Activated CD8-positive, alpha-beta memory T cell treated with anti-CD3 and anti-CD28 coated beads, Interleukin-2, amount 50 U/mL, for 1 hour (primary cell): ENCODE data around the gene LRFN5.

Source experiments
- DNase-seq: peaks from one replicate; pipeline ENCODE4 v3.0.0-alpha.2; 2020; ENCODE audit errors: extremely low read depth

The LRFN5 gene

DNA sequence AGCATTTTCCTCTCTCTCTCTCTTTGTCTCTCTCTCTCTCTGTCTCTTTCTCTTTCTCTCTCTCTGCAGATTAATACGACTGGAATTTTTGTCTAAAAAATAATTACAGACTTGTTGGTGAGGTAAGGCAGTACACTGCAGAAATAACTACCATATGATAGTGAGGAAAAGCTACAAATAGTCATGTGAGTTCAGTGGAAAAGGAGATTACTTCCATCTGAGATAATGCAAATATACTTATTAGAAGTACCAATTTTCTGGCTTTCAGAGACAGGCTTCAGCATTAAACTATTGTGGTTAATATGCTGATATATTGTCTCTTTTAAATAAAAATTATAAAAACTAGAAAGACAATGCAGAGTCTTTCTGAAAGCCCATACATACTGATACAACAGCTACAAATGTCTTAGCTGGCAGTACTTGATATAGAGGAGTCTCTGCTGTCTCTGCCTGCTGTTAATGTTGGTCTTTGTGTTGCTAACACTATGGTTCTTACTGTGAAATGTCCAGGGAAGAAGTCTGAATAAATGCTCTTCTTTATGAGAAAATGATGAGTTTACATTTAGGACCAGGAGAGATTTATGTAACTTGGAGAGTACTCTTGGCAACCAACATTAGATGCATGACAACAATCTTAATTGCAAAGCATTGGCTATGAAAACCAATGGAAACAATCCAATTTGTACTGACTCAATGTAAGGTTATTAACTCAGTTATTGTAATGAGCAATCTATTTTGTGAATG, 167.0 kb downstream of the LRFN5 start:
- no peak for DNase-seq

DNA sequence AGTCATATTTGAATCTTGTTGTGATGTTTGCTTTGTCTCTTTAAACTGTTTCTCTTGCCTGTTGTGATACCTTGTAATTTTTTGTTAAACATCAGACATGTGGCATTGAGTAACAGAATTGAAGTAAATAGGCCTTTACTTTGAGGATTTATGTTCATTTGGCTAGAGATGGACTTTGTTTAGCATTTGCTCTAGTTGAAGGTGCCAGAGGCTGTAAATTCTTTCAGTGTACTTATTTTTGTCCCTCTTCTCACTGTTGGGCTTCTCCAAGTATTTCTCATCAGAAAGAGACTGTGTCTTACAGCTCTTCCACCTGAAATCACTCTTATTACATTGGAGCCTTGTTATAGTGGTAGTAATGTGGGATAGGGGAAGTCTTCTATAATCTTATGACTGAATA, 175.8 kb downstream of the LRFN5 start:
- no peak for DNase-seq

DNA sequence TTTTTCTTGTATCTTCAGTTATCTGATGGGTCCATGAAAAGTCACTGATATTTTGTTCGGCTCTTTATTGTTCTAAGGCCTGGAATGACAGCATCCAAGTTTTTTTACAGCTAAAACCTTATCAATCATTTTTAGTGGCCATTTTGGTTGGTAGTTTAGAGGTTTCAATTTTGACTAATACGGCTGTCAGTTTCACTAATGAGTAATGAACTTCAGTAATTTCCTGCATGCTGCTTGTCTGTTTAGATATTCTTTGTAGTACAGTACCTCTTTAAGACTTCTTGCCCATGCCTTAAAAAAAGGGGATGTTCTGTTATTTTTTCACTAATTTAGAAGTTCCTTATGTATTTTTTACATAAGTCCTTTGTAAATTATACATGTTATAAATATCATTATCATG, 176.7 kb downstream of the LRFN5 start:
- no peak for DNase-seq

DNA sequence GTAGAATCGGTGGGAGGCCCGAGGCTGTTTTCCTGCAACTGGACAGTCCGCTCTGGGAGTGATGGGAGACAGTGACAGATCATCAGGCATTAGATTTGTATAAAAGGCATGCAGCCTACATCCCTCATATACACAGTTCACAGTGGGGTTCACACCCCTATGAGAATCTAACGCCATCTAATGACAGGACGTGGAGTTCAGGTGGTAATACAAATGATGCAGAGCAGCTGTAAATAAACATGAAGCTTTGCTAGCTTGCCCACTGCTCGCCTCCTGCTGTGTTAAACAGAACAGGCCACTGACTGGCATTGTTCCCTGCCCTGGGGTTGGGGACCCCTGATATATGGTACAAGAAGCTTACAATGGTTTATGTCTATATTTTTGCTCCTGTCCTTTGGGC, 179.0 kb downstream of the LRFN5 start:
- no peak for DNase-seq

DNA sequence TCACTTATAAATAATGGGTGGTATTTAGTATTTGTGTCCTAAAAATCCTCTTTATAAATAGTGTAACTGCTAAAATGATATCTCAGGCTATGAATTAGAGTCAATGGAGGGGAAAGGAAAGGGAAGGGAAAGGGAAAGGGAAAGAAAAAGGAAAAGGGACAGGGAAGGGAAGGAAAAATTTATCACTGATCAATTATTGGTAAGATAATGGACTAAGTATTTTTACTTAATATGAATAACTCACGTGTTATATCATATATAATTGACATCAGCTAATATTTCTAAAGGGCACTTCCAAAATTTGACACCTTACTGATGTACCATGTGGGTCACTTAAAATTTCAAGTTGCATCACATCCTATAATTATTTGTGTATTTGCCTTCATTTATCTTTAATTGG, 193.1 kb downstream of the LRFN5 start:
- DNase-seq, result no peak

DNA sequence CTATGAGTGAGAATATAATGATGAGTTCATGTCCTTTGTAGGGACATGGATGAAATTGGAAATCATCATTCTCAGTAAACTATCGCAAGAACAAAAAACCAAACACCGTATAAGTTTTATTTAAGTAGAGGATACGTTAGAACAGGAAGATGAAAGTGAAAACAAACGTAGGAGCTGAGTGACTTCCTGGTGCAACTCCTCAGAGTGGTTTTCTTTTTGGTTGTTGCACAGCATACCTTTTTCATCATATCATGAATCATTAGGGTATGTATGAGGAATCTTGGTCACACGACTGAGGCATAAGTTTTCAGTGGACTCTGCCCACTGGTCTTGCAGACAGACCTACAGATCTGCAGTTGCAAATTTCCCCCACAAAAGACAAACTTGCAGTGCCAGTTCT, 199.0 kb downstream of the LRFN5 start:
- DNase-seq, result no peak

DNA sequence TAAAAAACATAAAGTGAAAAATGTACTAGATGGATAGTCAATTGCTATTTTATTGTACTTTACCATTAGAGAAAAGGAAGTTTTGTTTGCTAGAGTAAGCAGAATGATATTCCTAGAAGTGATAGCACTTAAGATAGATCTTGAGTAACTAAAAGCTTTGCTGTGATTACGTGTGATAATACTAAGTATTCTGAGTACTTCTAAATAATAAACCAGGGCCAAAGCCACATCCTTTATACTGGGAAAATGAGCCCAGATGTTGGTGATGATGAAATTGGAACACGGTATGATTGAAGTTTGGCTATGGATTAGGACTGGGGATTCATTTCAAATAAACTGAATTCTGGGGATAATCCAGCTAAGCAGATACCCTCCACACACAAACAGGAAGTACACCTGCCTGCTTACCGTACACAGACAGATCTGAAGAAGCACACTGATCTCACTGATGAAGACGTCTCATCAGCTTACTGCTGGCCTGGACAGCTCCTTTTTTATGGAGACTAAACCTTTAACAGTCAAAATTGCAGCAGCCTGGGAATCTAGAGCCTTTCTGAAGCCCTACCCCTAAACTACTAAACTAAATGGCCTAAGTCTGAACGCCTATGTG, 199.8 kb downstream of the LRFN5 start:
- no peak for DNase-seq

DNA sequence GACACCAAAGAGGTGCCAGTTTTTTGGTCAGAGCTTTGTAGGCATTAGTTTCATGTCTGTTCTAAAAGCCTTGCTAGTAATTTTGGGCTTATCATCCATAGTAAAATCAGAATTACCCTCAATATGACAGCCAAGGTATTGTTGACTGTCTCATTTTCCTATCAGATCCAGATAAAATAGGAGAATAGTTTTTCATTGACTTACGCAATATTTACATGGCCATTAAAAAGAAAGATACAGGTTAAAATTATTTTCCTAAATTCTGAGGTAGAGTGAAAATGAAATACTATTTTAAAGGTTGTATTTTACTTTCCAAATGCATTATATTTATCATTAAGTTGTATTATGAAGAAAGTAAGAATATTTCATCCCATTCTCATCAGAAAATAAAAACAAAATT, 203.7 kb downstream of the LRFN5 start:
- no peak for DNase-seq

DNA sequence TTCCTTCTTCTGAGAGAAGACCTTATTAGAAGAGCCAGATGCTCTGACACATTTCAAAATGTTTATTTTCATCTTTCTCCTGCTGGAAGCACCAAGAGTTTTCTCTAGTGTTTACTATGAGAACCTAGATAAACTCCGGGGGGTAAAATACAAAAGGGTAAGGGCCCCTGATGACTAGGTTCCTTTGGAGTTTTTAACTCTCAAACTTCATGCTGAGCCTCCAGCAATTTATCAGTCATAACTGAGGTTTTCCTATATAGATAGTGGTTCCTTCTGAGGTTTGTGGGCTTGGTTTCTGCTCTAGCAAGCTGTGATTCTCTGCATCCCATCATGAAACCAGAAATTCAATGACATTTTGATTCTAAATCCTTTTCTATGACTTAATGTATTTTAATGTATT, 210.9 kb downstream of the LRFN5 start:
- DNase-seq, result no peak

DNA sequence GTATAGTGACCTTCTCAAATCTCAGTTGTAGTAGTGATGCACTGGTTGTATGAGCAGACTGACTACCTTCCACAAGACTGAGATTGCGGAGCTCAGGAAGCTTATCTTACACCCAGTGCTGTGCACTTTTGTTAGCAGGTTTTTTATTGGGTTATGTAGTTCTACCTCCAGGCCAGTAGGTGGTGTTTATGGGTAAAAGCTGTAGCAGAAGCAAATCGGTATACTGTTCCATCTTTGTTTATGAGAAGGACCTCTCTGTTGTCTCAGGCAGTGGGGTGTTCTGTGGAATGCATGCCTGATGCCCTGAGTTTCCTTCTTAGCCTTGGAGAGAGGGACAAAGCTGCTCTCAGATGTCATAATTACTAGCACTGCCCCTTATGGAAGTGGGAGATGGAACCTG, 217.8 kb downstream of the LRFN5 start:
- no peak for DNase-seq

DNA sequence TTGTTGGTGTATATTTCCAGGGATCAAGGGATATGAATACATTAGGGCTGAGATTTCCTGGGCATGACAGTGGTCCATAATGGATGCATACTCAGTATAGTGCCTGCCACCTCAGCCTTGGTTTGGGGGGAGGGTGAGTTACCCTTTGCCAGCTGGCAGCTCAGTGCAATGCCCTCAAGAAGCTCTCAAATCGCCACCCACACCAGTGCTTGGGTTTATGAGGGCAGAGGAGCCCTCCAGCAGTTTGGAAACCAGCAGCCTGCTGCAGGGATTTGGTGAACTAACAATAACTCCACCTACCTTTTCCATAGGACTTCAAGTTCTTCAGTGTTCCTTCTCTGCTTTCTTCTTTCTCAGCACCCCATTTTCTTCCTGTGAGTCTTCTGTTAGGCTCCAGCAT, 218.9 kb downstream of the LRFN5 start:
- no peak for DNase-seq

DNA sequence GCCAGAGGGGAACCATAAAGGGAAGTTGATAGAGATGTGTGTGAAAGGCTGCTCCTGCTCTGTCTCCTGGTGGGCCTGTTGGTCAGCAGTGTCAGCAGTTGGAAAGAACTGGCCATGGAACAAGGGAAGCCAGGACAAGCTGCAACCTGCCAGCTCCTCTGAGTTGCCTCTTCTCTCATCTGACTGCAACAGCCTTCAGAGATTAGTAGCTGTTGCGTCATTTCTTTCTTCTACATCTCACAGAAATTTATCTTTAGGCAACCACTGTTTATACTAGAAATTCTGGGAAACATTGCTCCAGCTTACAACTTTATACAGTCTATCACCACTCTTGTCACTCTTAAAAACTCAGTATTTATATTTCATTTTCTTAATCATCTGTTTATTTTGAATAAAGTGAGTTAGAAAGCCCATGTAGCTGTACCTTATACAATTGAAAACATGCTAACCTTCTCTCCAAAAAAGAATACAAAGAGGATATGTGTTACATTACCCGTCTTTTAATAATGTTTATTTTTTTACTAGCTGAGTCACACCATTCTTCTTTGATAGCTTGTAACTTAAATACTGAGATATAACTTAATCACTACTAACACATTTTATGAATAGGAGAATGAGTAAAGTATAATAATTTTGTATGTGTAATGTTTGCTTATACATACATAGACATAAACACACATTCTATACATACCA, 224.2 kb downstream of the LRFN5 start:
- DNase-seq, result no peak

DNA sequence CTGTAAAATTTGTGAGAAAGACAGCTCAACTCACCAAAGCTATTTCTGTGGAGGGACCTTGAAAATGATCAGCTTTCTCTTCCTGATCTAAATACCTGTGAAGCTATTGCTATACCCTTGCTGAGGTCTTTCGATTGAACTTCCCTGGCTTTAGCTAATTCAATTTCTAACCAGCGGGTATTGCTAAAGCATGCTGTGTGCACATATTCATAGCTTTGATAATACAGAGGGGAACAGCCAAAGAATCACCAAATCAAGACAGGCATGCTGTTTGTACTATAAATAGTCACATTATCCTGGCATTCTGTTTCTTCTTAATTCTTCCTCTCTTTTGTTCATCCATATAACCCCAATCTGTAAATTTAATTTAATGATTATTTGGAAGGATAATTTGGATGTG, 233.0 kb downstream of the LRFN5 start:
- DNase-seq, result no peak

DNA sequence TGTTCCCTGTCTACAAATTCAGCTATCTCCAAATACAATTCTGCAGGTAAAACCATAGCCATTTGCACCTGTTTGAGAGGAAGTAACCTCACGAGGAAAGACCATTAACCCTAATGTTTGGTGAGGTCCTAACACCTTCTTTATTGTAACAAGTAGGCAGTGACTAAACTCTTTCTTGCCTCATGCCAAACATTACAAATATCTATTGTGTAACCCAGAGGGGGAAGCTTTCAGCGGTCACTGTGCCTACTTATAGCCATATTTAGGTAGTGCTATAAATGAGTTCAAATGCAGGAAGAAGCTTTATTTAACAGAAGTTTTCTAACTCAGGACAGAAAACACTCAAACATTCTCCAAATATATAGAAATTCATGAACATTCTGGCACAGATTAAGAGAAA, 252.7 kb downstream of the LRFN5 start:
- DNase-seq, result no peak

DNA sequence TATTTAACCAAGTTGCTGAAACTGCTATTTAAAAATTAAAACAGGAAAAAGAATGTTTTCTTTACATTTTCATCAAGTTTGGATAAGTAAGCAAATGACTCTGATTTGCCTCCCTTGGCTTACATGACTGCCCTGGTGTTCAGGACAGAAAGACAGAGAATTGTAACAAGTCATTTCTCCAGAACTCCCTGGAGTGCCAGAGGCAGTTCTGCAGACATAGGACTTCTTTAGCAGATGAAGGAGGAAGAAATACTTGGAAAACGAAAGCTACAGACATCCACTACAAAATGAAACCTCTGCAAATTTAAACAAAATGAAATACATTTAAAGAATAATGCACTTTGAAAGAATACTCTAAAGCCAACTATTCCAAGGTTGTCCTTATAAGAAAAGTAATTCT, 253.9 kb downstream of the LRFN5 start:
- no peak for DNase-seq

DNA sequence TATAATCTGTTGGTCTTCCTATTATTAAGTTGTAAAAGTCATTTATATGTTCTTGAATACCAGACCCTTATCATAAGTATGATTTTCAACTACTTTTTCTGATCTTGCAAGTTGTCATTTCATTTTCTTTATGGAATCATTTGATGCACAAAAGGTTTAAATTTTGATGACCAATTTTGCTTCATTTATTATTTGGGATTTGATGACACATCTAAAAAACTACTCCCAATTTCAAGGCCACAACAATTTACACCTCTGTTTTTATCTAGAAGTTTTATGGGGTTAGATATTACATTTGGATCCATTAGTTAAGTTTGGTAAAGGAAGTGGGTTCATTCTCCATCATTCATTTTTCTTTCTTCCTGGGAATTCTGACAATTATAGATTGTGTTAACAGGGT, 259.2 kb downstream of the LRFN5 start:
- no peak for DNase-seq

DNA sequence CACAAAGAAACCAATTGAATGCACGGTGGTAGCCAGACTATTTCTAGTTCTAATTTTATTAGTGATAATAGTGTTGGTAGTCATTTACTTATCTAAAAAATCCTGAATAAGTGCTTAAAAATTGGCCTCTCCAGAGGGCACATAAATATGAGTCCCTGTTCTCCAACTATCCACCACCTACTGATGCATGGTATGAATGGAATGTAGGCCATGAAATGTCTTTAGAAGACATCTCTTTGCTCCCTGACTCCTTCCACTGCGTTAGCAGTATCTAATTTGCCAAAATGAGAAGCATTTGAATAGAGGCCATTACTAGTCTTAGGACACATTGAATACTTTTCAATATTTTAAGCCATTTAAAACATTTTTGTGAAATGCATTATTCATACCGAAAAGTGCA, 261.7 kb downstream of the LRFN5 start:
- no peak for DNase-seq

DNA sequence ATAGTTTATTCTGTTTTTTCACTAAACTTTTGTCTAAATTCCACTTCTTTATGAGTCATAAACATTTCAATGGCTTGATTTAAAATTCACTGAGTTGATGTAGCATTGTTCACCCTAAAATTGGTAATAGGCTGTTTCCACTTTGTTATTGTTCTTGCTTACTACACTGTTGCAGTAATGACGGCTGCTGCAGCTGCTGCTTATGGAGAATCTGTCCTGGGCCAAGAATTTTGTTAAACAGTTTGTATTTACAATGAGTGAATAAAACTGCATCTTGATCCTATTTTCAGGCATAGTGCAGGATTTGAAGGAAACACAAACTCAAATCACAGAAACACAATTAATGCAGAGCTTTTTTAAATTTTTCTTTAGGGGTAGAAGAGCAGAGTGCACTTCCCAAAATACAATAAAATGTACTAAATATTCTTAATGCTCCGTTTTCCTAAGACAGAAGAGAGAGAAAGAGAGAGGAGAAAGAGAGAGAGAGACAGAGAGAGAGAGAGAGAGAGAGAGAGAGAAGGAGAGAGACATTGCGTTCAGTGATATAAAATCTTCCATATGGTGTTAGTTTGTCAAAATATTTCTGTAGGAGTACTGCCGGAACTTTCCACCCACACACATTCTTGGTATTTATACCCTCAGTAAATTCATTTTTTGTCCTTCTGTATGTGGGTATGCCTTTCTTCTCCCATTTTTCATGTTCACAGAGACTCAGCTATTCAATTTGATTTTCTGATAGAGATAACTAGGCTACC, 266.4 kb downstream of the LRFN5 start:
- DNase-seq, result no peak

DNA sequence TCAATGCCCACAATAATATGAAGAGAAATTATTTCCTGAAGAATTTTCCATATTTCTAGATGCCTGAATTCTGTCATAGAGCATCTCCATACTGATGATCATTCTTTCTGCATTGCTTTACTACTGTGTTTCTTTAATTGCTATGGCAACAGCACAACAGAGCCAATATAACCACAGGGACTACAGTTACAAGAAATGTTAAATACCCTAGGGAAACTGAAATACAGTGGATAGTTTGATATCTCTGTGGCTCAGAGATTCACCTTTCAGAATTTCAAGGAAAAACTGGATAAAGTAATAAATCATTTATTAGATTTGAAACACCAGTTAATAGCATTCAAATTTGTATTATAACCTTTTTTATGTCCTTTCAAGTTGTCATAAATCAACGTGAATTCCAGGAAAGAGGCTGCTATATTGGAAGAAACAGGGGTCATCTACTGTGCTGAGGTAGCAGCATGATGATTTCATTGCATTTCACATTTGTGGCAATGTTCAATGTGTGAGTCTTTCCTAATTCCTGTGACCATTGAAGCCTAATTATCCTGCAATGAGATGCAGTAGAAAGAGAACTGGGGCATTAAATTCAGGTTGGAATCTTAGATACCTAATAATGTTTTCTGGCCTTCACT, 267.1 kb downstream of the LRFN5 start:
- DNase-seq, result no peak

DNA sequence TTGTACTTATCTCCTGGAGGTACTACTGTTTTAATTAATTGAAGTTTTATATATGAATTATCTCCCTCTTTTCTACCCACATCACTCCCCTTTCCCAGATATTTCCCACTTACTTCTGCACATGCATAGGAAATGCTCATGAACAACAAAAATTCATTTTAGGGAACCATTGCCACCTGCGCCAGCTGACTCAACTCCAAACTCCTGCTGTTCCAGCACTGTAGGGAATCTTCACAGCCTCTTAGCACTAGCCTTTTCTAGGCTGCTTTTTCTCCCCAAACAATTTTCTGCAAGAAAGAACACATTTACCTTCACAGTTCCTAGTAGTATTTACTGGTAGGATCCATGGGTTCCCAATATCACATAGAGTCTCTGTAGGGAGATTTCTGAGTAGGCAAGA, 268.4 kb downstream of the LRFN5 start:
- DNase-seq, result no peak

DNA sequence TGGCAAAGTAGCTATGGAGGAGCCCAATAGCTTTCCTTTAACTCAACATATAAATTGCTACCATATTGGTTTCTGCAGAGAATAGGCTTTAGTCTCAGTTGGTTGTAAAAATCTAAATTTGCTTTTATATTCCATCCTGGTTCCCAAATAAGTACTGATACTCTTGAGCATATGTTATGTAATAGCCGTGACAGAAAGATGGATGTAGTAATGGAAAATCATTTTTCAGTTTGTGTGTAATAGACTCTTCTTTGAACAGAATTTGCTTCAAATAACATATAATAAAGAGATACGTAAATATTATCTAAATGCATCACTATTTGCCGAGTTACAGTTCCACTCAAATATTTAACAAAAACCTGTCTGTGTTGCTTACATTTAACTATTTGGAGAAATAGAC, 271.6 kb downstream of the LRFN5 start:
- DNase-seq, result no peak

DNA sequence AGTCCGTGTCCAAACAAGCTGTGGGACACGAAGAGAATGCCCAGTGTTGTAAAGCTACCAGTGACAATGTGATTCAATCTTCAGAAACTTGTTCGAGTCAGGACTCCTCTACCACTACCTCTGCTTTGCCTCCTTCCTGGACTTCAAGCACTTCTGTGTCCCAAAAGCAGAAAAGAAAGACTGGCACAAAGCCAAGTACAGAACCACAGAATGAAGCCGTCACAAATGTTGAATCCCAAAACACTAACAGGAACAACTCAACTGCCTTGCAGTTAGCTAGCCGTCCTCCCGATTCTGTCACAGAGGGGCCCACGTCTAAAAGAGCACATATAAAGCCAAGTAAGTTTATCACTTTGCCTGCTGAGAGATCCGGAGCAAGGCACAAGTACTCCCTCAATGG, 284.9 kb downstream of the LRFN5 start:
- DNase-seq, result no peak
